Raji (cell line): ENCODE data around the gene MDC1.
A peak's percentile ranks its signal among the peaks of the same experiment; 100 is the strongest.

Experiments
- POLR2A ChIP-seq: IDR thresholded peaks from 2 replicates; pipeline ENCODE4 v1.6.1; 2011; ENCODE audit warnings: low read depth, low read length, control low read depth; ENCODE audit not compliant: insufficient read depth

MDC1 gene

GRCh38 chr6:30717129-30717844 lies at the start of gene MDC1:
Gene MDC1 (minus strand): TSS chr6:30717281. CDS start chr6:30715175, 2,106 bp downstream.
- TF ChIP-seq POLR2A, result peak; percentile 95

- TF ChIP-seq POLR2A, result no peak
Measured at GRCh38 chr6:30766461-30767157, 49.5 kb upstream of the MDC1 start.

GRCh38 chr6:30763618-30764489 lies 46.8 kb upstream of the MDC1 start:
- TF ChIP-seq POLR2A, result no peak

GRCh38 chr6:30763155-30763617 lies 46.1 kb upstream of the MDC1 start:
- no peak for TF ChIP-seq POLR2A

- no peak for TF ChIP-seq POLR2A
Measured at GRCh38 chr6:30761791-30762429, 44.8 kb upstream of the MDC1 start.

GRCh38 chr6:30760549-30760948 lies 43.5 kb upstream of the MDC1 start:
- no peak for TF ChIP-seq POLR2A

- no peak for TF ChIP-seq POLR2A
Measured at GRCh38 chr6:30759575-30760239, 42.6 kb upstream of the MDC1 start.

- no peak for TF ChIP-seq POLR2A
Measured at GRCh38 chr6:30757261-30757904, 40.3 kb upstream of the MDC1 start.

GRCh38 chr6:30754631-30755030 lies 37.5 kb upstream of the MDC1 start:
- TF ChIP-seq POLR2A, result no peak

- TF ChIP-seq POLR2A, result no peak
Measured at GRCh38 chr6:30752157-30752927, 35.3 kb upstream of the MDC1 start.

- TF ChIP-seq POLR2A, result no peak
Measured at GRCh38 chr6:30750379-30750668, 33.2 kb upstream of the MDC1 start.

GRCh38 chr6:30749554-30750378 lies 32.7 kb upstream of the MDC1 start:
- TF ChIP-seq POLR2A, result no peak

- TF ChIP-seq POLR2A, result no peak
Measured at GRCh38 chr6:30748851-30749540, 31.9 kb upstream of the MDC1 start.
